Hematopoietic multipotent progenitor cell treated with erythropoietin and hydrocortisone succinate and interleukin-3 and kit ligand, for 15 days (in vitro differentiated cells): ENCODE measurements around the gene HLA-DMB.

ENCODE experiments used
- DNase-seq: peaks from one replicate; pipeline ENCODE4 v3.0.0-alpha.2; 2015; ENCODE audit warnings: low spot score

The HLA-DMB gene

DNA sequence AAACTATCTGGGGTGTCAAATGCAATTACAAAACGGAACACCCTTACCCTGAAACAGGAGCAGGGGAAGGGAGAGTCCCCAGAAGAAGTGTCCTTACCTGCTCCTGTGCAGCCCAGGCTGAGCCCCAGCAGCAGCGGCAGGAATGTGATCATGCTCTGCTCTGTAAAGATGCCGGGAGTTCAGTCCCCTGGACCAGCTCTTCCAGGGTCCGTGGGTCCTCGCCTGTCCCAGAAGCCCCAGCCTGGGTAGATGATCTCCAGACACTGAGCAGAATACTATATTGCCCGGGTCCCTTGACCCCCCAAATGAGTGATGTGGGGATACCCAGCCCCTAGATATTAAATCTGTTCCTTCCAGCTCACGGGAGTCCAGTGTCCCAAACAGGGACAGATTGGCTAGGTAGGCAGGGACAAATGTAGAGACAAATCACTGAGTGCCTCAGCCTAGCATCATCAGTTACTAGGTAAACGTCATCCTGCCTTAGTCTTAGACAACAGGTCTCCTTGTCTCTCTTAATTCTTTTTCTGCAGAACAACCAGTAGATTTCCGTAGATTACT, at the start of gene HLA-DMB:
Gene HLA-DMB (minus strand): TSS at position 373 of the 558 bp plus-strand sequence. CDS start 221 bp downstream, at position 152.
- peak; percentile 44 for DNase-seq

GRCh38 chr6:32989368-32989767, 48.5 kb upstream of the HLA-DMB start:
- DNase-seq: no peak

DNA sequence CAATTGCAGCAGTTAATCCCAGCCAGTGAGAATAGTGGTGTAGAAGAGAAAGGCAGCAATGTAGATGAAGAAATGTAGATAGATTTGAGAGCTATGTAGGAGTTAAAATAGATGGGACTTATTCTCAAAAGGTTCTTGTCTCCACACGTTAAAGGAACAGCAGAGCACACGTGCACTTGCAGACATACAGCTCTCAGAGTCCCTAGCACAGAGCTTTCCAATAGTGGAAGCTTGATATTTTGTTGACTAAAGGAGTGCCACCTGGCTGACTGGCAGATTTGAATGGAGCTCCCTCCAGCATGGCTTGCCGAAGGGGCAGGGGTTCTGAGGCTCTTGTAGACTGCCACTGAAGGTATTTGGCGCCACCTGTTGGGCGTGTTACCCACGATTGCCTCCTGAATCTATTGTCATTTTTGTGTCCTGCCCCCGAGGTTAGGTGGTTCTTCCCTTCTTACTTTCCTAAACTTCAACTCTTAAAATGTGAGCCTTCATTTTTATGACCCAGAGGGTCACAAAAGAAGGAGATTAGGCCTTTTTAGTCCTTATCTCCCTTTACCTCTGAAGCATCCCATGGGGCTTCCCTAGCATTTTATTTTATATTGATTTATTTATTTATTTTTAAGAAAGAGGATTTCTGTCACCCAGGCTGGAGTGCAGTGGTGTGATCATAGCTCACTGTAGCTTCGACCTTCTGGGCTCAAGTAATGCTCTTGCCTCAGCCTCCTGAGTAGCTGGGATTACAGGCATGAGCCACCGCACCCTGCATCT, 44.0 kb upstream of the HLA-DMB start:
- DNase-seq: peak; percentile 85

DNA sequence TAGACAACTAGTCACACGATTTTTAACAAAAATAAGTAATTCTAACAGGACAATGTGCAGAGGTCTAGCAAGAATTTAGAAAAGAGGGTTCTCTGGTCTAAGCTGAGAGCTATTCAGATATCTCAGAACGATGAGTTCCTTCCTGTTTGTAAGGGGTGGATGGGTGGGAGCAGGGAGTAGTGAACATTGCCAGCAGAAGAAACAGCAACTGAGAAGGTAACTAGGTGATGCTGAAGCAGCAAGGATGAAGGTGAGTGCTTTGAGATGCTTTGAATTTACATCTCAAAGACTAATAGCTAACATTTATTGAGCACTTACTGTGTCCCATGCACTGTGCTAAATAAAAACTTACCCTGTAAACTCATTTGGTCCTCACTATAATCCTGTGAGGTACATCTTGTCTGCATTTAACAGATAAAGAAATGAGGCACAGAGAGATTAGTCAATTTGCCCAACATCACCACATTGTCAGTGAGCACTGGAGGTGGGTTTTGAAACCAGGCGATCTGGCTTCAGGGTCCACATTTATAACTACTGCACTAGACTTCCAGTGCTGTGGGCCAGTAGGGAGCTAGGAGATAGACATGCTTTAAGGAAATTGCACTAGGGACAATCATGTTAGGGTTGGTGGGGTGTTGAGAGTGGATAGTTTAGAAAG, 43.3 kb upstream of the HLA-DMB start:
- DNase-seq: peak; percentile 38

DNA sequence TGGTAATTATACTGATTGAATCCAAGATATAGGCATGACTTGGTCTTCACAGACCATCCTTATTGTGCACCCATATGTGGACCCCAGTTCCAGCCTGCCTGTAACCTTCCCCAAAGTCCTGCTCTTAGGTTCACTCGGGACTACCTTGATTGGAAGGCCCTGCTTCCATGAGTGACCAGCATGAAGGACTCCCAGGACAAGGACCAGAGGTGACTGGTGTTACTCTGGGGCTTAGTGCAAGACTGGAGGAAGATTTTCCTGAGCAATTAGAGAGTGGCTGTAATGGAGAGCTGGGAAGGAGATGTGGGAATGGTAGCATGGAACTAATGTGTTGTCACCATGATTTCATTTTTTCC, 42.6 kb upstream of the HLA-DMB start:
- no peak for DNase-seq

- no peak for DNase-seq
These were observed 42.1 kb upstream of the HLA-DMB start for GRCh38 chr6:32982702-32983492.

GRCh38 chr6:32982084-32982701, 41.4 kb upstream of the HLA-DMB start:
- DNase-seq: no peak

- no peak for DNase-seq
These were observed 39.7 kb upstream of the HLA-DMB start for GRCh38 chr6:32980488-32981038.

GRCh38 chr6:32979720-32980487, 39.1 kb upstream of the HLA-DMB start:
- no peak for DNase-seq

DNA sequence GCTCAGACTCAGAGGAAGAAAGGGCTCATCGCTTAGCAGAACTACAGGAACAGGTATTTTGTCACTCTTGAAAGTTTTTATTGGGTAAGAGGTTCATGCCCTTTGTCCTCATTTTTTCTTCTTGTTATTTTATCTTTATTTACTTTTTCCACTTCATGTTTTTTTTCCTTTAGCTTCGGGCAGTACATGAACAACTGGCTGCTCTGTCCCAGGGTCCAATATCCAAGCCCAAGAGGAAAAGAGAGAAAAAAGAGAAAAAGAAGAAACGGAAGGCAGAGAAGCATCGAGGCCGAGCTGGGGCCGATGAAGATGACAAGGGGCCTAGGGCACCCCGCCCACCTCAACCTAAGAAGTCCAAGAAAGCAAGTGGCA, 37.1 kb upstream of the HLA-DMB start:
- DNase-seq: no peak

- no peak for DNase-seq
These were observed 36.6 kb upstream of the HLA-DMB start for GRCh38 chr6:32977272-32977952.

GRCh38 chr6:32976334-32977069, 35.7 kb upstream of the HLA-DMB start:
- no peak for DNase-seq

DNA sequence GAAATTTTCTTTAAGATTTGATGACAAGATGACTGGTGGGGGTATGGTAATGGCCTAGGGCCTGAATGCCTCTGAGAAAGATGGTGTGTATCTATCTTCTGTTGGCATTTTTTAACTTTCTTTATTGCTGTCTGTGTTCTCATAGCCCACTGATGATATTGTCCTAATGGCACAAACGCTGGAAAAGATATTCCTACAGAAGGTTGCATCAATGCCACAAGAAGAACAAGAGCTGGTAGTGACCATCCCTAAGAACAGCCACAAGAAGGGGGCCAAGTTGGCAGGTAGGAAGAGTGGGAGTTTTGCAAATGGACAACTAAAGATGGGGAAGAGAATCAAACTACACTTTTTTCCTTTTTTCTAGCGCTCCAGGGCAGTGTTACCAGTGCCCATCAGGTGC, 35.1 kb upstream of the HLA-DMB start:
- DNase-seq: no peak

DNA sequence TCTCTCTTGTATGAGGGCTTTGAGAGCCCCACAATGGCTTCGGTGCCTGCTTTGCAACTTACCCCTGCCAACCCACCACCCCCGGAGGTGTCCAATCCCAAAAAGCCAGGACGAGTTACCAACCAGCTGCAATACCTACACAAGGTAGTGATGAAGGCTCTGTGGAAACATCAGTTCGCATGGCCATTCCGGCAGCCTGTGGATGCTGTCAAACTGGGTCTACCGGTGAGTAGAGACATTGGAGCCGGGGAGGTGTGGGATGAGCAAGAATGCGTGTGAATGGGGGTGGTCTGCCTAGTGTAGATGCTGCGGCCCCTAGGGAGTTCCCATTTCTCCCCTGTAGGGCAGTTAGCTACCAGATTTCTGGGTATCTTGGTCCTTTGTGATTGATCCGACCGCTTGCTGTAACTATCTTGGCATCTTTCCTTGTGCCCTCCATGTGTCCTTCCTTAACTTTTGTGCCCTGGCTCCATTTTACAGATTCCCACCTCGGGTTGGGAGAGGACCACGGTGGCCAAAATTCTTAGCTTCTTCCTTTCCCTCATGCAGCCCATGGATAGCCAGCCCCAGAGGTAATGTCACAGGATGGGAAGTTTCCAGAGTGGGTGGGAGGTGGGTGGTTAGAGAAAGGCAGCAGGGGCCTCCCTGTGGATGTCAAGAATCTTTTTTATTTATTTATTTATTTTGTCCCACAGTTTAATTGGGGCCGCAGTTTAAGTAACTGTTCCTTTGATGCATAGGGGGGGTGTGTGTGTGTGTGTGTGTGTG, 33.9 kb upstream of the HLA-DMB start:
- no peak for DNase-seq

DNA sequence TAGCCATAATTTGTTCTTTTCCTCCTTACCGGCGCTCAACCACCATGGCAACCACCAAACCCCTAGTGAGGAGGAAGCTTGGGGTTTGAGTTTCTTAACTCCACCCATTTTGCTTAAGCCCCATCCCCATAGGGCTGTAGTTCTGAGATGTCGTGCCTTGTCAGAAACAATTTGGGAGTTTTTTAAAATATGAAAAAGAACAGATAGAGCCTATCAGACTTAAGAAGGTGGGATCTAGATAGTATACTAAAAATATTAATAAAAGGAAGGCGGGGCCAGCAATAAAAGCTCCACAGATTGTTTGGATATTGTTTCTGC, 33.1 kb upstream of the HLA-DMB start:
- DNase-seq: peak; percentile 30

DNA sequence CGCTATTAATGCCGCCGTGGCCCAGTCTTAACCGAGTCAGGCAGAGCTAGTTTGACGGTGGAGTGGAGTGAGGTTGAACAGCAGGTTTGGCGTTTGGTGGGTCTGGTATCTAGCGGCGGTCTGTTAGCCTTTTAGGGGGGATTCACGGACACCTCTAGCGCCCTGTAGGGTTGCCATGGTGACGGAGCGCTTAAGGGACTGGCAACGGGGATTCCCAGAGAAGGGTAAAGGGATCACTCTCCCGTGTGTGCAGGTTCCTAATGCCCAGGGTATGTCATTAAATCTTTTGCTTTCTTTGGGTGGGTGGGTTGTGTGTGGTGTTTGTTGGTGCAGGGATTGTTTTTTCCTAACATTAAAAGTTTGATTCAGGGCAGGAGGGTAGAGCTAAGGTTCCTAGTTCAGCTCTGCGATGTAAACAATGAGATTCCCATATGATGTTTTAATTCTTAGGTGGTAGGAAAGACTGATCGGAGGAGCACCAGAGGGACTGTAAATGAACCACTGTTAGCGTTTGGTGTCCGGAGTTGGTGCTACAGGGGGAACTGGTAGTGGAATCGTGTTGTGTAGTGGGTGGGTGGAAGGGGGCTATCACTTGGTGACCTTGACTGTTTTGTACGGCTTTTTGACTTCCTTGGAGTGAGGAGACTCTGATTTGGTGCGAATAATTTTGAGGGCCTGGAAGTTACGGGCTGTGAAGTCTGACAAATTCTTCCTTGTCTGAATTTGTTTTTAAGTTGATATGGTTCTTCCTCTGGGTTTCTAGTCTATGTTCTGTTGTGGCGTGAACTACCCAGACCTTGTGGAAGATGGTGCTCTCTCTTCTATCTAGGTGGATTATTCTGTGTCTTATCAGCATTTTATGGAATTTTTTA, 32.6 kb upstream of the HLA-DMB start:
- peak; percentile 65 for DNase-seq

GRCh38 chr6:32972353-32973143, 31.7 kb upstream of the HLA-DMB start:
- no peak for DNase-seq
